Astrocyte of the cerebellum (primary cell): Measurements from ENCODE around the gene IRS2.

ENCODE experiments used
- DNase-seq: peaks from one replicate; pipeline ENCODE4 v3.0.0-alpha.2; 2011; ENCODE audit warnings: low read depth
- H3K4me3 ChIP-seq: 2 replicates; pipeline ENCODE4 v1.5.1; 2011; ENCODE audit warnings: mild to moderate bottlenecking, low read depth, low read length, moderate library complexity
- in situ Hi-C: cut with HindIII; loops from 2 replicates; pipeline ENCODE4 v1.10.0; 2017; ENCODE audit warnings: low sequenced_read_pairs
- TF ChIP-seq, protein P1 (sequence below): IDR thresholded peaks from 2 replicates; pipeline ENCODE4 v1.5.1; 2012; ENCODE audit warnings: low read length, low read depth, moderate library complexity, mild to moderate bottlenecking; ENCODE audit errors: missing control alignments

IRS2 gene

DNA sequence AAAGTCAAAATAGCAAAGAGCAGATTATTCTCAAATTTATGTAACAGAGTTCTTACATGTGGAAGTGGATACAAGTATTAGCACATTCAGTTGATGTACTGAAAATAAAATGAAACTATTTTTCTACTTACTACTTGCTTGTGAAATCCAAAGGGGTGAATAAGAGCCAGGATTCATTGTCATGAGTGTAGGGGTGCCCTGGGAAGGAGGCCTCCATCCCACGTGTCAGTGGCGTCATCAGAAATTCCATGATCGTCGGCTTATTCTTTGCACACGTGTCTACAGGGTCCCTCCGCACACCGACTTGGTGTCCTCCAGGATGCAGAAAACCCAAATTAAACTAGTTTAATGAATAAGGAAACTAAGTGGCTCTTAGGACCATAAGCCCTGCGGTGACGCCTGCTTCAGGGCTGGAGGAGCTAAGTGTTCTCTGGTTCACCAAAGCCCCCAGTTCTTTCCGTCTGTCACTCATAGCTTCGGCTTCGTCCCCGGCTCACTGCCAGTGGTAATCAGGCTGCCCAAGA is 55.5 kb downstream of the IRS2 start:
- DNase-seq, result no peak
- TF ChIP-seq, protein P1, sequence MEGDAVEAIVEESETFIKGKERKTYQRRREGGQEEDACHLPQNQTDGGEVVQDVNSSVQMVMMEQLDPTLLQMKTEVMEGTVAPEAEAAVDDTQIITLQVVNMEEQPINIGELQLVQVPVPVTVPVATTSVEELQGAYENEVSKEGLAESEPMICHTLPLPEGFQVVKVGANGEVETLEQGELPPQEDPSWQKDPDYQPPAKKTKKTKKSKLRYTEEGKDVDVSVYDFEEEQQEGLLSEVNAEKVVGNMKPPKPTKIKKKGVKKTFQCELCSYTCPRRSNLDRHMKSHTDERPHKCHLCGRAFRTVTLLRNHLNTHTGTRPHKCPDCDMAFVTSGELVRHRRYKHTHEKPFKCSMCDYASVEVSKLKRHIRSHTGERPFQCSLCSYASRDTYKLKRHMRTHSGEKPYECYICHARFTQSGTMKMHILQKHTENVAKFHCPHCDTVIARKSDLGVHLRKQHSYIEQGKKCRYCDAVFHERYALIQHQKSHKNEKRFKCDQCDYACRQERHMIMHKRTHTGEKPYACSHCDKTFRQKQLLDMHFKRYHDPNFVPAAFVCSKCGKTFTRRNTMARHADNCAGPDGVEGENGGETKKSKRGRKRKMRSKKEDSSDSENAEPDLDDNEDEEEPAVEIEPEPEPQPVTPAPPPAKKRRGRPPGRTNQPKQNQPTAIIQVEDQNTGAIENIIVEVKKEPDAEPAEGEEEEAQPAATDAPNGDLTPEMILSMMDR, result no peak
- in situ Hi-C loops, result no loop called here
- no peak overlapping the region for H3K4me3 ChIP-seq

DNA sequence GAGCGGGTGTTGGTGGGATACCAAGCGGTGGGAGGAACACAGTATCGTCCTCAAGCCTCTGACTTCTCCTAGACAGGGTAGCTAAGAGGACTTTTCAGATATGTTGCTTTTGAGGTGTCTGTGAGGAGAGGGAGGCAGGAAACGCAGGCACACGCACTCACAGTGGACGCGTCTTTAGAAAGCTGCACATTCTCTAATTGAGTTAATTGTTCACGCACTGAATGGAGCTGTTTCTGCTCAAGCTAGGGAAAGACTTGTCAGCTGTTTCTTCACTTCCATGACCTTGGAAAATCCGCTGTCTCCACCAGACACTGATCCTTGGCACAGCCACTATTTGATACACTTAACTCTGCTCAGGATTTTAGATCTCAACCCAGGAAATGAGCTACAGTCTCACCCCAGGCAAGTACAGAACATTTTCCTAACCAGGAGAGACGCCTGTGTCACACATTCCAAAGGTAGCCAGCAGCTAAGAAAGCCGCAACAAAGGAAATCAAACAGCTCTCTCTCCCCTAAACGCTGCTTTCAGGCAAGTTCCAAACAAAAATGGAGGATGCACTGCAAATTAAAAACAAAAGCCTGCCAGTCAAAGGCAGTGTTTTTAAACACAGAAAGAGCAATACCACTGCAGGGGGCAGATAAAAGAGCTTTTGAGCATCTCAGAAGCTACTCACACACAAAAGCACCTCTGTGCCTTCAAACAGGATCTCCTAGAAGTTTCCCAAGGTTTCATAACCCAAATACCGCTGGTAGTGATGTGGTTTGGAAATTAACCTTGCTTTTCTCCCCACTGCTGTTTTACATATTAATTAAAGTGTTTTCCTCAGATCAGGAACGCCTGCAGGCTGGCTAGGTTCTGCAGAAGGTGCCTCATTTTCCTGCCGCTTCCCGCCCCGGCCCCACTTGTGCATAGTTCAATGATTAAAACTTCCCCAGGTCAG is 57.3 kb downstream of the IRS2 start:
- peak overlapping the region; percentile 6 for H3K4me3 ChIP-seq
- TF ChIP-seq, protein P1, result no peak
- DNase-seq, result peak; percentile 23
- in situ Hi-C loops, result no loop called here

DNA sequence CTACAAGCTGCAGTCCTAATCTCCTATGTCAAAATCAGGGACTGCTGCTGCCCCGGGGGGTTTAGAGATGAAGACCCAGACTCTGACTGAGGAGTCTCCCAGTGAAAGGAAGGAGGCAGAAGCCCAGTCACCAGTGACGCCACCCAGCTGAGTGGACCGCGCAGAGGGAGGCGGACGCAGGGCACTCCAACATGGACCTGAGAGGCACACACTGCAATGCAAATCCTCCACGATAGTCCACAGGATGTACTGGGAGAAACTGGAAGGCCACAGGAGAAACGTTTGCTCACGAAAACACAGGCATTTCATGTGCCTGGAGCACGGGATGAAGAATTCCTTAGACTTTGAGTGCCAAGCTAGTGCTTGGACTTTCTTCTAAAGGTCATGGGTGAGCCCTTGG is 58.3 kb downstream of the IRS2 start:
- in situ Hi-C loops, result no loop called here
- no peak overlapping the region for H3K4me3 ChIP-seq
- DNase-seq, result no peak
- TF ChIP-seq, protein P1, result no peak

DNA sequence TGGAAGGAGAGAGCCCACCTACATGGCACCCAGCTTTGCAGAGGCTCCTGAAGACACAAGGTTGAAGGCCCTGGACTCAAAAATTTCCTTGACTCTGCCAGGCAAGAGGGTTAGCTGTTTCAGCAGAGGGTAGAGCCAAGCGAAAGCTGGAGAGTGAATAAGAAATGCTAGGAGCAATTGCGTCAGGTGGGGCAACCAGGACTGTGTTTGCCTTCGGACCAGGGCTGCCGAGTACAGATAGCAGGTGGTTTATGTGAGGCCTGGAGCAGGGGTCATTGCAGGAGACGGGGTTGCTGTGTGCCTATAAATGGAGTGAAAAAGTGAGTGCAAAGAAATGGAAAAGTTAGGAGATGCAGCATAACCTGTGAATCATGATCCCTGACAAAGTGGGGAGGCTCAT is 59.1 kb downstream of the IRS2 start:
- in situ Hi-C loops, result no loop called here
- no peak overlapping the region for H3K4me3 ChIP-seq
- no peak for DNase-seq
- TF ChIP-seq, protein P1, result no peak

DNA sequence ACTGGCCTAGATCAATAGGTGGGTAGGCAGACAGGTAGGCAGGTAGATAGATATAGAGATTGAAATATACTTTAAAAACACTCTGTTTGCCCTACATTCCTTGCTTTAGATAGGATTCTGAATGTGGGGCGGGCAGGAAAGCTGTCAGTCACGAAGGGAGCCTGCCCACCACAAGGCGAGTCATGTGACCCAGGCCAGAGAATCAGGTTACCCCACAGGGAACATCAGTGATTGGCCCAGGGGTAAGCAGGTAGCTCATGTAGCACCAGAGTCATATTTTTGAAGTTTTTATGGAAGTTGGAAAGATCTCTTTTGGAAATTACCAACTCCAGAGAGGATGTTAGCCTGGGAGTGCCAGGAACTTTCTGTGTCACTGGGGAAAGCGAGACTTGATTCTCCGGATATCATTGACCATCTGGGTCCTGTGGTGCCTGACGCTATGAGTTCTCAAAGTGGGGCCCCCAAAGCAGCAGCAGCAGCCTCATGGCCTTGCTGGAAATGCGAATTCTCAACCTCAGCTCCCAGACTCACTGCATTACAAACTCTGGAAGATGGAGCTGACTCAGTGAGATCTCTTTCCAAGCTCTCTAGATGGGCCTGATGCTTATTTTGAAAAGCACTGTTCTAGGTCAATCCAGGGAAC is 60.3 kb downstream of the IRS2 start:
- TF ChIP-seq, protein P1, result no peak
- no peak overlapping the region for H3K4me3 ChIP-seq
- in situ Hi-C loops, result no loop called here
- no peak for DNase-seq

DNA sequence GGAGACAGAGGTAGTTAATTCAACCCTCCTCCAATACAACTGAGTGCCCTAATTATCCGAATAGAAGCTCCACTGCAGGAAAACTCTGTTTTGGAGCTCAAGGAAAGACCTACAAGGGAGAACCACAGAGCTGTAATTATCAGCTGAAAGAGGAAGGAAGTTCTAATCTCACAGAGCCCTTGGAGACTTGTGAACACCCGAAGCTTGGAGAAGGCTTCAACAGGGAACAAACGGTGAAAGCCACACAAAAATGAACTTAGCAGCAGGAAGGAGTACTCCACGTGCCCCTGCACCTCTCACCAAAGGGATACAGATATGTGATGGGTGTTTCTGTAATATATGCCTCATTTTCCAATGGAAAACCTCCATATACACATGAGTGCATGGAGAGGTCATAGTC is 61.1 kb downstream of the IRS2 start:
- in situ Hi-C loops, result no loop called here
- TF ChIP-seq, protein P1, result no peak
- DNase-seq, result no peak
- H3K4me3 ChIP-seq, result no peak overlapping the region
